Suppressor macrophage (primary cell): ENCODE results near the gene PLA2G2A.
A peak's percentile ranks its signal among the peaks of the same experiment; 100 is the strongest.
"Not testable (repeated sequence)": the region's sequence is repeated elsewhere in the genome, so short reads cannot be mapped to it uniquely, and the experiment has no call there.

Source experiments
- DNase-seq, 4 experiments: peaks; one replicate each; pipeline ENCODE4 v3.0.0-alpha.2; 2020 to 2022

The PLA2G2A gene

GRCh38 chr1:19973616-19974015, 5.8 kb downstream of the PLA2G2A start:
- DNase-seq: no peak

GRCh38 chr1:19971664-19972063, 7.8 kb downstream of the PLA2G2A start:
- DNase-seq: no peak

- peak in 1 of 4 experiments; percentile 3 for DNase-seq
Measured at GRCh38 chr1:19969898-19970660, 9.3 kb downstream of the PLA2G2A start.

GRCh38 chr1:19967808-19968207, 11.6 kb downstream of the PLA2G2A start:
- no peak for DNase-seq

GRCh38 chr1:19964542-19964941, 14.9 kb downstream of the PLA2G2A start:
- no peak for DNase-seq

- no peak for DNase-seq
Measured at GRCh38 chr1:19963636-19964035, 15.8 kb downstream of the PLA2G2A start.

GRCh38 chr1:19960591-19960990, 18.8 kb downstream of the PLA2G2A start:
- no peak for DNase-seq

- DNase-seq: no peak
Measured at GRCh38 chr1:19957779-19958178, 21.6 kb downstream of the PLA2G2A start.

GRCh38 chr1:19955534-19956170, 23.8 kb downstream of the PLA2G2A start:
- no peak for DNase-seq

- DNase-seq: no peak
Measured at GRCh38 chr1:19954059-19954458, 25.4 kb downstream of the PLA2G2A start.

GRCh38 chr1:19949016-19949415, 30.4 kb downstream of the PLA2G2A start:
- no peak for DNase-seq

GRCh38 chr1:19946971-19947370, 32.4 kb downstream of the PLA2G2A start:
- DNase-seq: no peak

- no peak for DNase-seq
Measured at GRCh38 chr1:19946331-19946751, 33.1 kb downstream of the PLA2G2A start.

- DNase-seq: no peak
Measured at GRCh38 chr1:19945914-19946313, 33.5 kb downstream of the PLA2G2A start.

GRCh38 chr1:19942657-19943056, 36.8 kb downstream of the PLA2G2A start:
- DNase-seq: no peak

- DNase-seq: no peak
Measured at GRCh38 chr1:19942088-19942487, 37.3 kb downstream of the PLA2G2A start.

- DNase-seq: no peak
Measured at GRCh38 chr1:19941206-19941568, 38.2 kb downstream of the PLA2G2A start.

GRCh38 chr1:19940486-19941205, 38.8 kb downstream of the PLA2G2A start:
- no peak for DNase-seq

GRCh38 chr1:19938472-19938871, 40.9 kb downstream of the PLA2G2A start:
- no peak for DNase-seq

GRCh38 chr1:19936061-19936750, 43.2 kb downstream of the PLA2G2A start:
- DNase-seq: no peak

GRCh38 chr1:19934336-19934735, 45.1 kb downstream of the PLA2G2A start:
- no peak for DNase-seq

GRCh38 chr1:19932866-19933265, 46.6 kb downstream of the PLA2G2A start:
- no peak for DNase-seq

- not testable (repeated sequence) for DNase-seq
Measured at GRCh38 chr1:19927130-19927421, 52.3 kb downstream of the PLA2G2A start.
